Loucy (cell line): ENCODE data around the gene KPNB1.

Experiments used
- CTCF ChIP-seq: fragments of 200-600 bp; sonication (generic); conservative IDR thresholded peaks from 2 replicates; pipeline ENCODE4 v1.5.1; 2014; ENCODE audit warnings: mild to moderate bottlenecking, antibody characterized with exemption, low read length
- EZH2phosphoT487 ChIP-seq: fragments of 200-600 bp; IDR thresholded peaks from 2 replicates; pipeline ENCODE4 v1.6.1; 2018; ENCODE audit warnings: antibody characterized with exemption, mild to moderate bottlenecking, moderate library complexity, borderline replicate concordance

GRCh38 chr17:47705536-47706530 is 56.1 kb downstream of the KPNB1 start:
- no peak for TF ChIP-seq CTCF
- TF ChIP-seq EZH2phosphoT487, result no peak
